Stimulated activated CD4-positive, alpha-beta T cell treated with anti-CD3 and anti-CD28 coated beads, TNF-alpha, amount 100 ng/mL, for 24 hours (primary cell): ENCODE data around the gene MRGPRX2.

Experiments used
- DNase-seq, 3 experiments: peaks; one replicate each; pipeline ENCODE4 v3.0.0-alpha.2; 2020; ENCODE audit warnings: low read depth in 3 of 3

Gene MRGPRX2

GRCh38 chr11:19075636-19076035 is 15.1 kb upstream of the MRGPRX2 start:
- no peak for DNase-seq

- no peak for DNase-seq
Observed at GRCh38 chr11:19073454-19074415, 13.2 kb upstream of the MRGPRX2 start.

GRCh38 chr11:19072464-19072863 is 11.9 kb upstream of the MRGPRX2 start:
- DNase-seq: no peak

- peak; percentile 4 to 65 (median 22) for DNase-seq
Observed at GRCh38 chr11:19071255-19071654, 10.7 kb upstream of the MRGPRX2 start.

- no peak for DNase-seq
Observed at GRCh38 chr11:19059833-19060232, 684 bp downstream of the MRGPRX2 start.

- DNase-seq: no peak
Observed at GRCh38 chr11:19055905-19056304, 4.6 kb downstream of the MRGPRX2 start.

GRCh38 chr11:19055016-19055415 is 5.5 kb downstream of the MRGPRX2 start:
- DNase-seq: no peak

GRCh38 chr11:19053909-19054308 is 6.6 kb downstream of the MRGPRX2 start:
- DNase-seq: no peak

GRCh38 chr11:19050281-19050680 is 10.2 kb downstream of the MRGPRX2 start:
- DNase-seq: no peak

GRCh38 chr11:19049351-19049750 is 11.2 kb downstream of the MRGPRX2 start:
- no peak for DNase-seq

- DNase-seq: no peak
Observed at GRCh38 chr11:19040051-19040450, 20.5 kb downstream of the MRGPRX2 start.

- no peak for DNase-seq
Observed at GRCh38 chr11:19039409-19039808, 21.1 kb downstream of the MRGPRX2 start.

GRCh38 chr11:19032990-19033389 is 27.5 kb downstream of the MRGPRX2 start:
- no peak for DNase-seq

GRCh38 chr11:19027829-19028595 is 32.5 kb downstream of the MRGPRX2 start:
- no peak for DNase-seq

GRCh38 chr11:19026862-19027261 is 33.7 kb downstream of the MRGPRX2 start:
- no peak for DNase-seq

- no peak for DNase-seq
Observed at GRCh38 chr11:19025481-19026406, 34.8 kb downstream of the MRGPRX2 start.

- no peak for DNase-seq
Observed at GRCh38 chr11:19020831-19021230, 39.7 kb downstream of the MRGPRX2 start.

- DNase-seq: no peak
Observed at GRCh38 chr11:19018901-19019300, 41.6 kb downstream of the MRGPRX2 start.

GRCh38 chr11:19013181-19013857 is 47.2 kb downstream of the MRGPRX2 start:
- DNase-seq: no peak

GRCh38 chr11:19012636-19013035 is 47.9 kb downstream of the MRGPRX2 start:
- no peak for DNase-seq
